Activated CD4-positive, alpha-beta T cell treated with anti-CD3 and anti-CD28 coated beads, Interleukin-2, amount 50 U/mL, for 24 hours (primary cell): ENCODE results near the gene INCA1.
A peak's percentile ranks its signal among the peaks of the same experiment; 100 is the strongest.

Experiments
- DNase-seq, 2 donors: peaks; one replicate each; pipeline ENCODE4 v3.0.0-alpha.2; 2020; ENCODE audit warnings: low read depth in 1 of 2, low spot score in 1 of 2

The INCA1 gene

DNA sequence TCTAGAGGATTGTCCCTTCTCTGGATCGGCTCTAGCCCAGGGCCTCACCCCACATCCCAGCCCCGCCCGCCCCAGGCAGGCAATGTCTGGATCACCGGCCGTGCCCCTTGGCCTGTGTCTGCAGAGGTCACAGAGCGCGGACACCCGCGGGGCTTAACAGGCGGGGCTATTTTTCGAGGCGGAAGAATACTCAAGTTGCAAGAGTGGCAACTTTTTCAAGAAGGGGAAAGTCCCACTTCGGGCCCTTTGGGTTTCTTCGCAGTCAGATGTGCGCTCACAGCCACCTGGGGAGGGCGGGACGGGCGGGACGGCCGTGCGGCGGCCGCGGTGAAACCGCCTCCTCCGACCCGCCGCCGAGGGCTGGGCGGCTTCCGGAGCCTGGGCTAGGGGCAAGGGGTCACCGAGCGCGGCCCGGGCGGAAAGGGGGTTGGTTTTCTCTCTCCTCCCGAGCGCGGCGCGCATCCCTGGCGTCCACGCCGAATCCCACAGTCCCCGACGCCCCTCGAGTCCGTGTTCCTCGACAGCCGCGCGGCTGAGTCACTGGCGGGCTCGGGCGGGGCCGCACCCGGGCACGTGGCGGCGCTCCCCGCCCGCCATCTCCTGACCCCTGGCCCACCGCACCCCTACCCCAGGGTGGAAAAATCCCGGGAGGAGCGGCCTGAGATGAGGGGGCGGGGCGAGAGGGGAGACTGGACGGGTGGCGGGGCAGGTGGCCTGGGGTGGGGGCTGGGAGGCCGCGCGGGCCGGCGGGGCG, 47.8 kb downstream of the INCA1 start:
- DNase-seq, result peak; percentile 68 to 76

DNA sequence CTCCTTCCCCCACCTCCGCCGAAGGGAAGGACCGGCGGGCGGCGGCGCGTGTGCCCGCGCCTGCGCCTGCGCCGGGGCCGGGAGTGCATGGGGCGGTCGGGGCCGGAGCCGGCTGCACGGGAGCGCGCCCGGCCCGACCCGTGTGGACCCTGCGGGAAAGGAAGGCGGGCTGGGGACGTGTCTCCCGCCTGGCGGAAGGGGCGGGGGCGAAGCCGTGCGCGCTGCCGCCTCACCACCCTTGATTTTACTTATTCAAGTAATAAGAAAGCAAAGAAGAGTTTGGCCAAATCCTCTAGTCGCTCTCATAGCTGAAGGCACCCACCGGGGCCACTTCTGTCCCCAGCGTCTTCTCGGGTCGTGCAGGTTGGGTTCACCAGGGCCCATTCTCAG, 48.4 kb downstream of the INCA1 start:
- DNase-seq, result peak; percentile 63 to 67

DNA sequence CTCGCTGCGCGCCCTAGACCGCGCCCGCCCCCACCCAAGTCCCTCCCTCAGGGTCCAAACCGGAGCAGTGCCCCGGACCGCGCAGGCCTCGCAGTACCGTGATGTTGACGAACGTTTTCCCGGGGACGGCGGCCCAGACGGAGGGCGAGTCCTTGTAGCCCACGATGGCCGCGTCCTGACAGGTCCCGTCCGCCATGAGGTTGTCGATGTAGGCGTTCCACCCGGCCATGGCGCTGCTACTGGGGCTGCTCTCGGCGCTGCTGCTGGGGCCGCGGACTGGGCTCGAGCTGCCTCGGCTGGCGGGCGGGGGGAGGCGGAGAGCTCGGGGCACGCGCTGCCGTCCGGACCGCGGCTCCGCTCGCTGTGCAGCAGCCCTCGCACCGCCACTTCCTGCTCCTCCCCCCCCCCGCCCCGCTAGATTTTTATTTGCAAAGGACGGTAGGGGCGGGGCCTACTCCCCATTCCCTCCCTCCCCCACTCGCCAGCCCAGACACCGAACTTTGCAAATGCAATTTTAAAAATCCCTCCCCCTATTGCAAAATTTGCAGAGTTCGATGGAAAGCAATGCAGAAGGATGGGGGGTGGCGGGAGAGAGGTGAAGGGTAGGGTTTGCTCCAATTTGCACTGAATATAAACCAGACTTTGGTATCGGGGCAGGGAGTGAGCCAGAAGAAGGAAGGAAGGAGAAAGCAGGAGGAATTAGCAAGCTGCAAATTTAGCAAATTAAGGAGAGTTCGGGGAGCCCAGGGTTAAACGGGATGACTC, 49.0 kb downstream of the INCA1 start, which contains the start of gene PFN1:
Gene PFN1 (minus strand): TSS at position 365 of the 765 bp plus-strand sequence. CDS start 136 bp downstream, at position 229.
- DNase-seq, result peak; percentile 73 to 89

DNA sequence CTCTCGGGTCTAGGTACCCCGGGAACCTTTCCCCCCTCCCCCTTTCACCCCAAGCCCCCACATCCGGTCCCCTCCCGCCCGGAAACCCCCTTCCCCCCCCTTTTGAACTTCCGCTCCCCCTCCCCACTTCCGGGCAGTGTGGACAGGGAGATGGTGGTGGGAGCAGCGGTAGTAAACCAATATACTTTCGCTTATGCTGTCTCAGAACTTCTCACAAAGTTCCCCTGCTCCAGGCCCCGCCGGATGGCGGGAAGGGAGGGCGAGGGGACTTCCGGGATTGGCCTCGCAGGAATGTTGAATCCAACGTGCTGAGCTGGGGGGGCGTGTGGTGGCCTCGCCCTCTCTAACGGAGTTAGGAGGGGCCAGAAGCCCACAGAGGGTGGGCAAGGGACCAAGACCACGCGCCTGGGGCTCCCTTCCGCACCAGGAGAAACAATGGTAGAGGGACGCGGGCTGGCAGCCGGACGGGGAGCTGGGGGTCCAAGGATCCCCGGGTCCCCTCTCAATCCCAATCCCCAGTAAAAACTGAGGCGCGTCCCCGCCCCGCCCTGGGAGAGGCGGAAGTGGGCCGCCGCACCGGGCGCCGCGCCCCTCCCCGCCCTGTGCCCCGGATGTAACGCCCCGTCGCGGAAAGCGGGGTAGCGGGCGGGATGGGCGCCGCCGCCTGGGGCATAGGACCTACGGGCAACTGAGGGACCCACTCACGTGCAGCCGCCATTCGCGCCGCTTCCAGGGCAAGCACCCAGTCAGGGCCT, 49.7 kb downstream of the INCA1 start:
- DNase-seq, result peak; percentile 50 to 59

DNA sequence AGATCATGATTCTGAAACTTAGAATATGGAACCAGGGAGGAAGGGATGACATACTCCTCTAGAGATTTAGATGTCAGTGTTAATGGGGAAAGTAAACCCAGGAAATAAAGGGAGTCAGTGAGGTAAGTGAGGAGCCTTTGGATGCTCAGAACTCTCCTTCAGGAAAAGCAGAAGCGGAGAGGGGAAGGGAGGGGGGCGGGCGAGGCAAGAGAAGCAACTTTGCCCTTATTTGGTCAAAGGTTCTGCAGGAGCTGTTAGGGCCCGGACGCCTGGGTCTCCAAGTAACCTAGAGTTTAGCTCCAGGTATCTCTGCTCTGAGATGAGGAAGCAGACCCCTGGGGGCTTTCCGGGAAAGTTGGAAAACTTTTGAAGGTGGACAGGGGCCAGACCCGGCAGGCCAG, 50.3 kb downstream of the INCA1 start:
- peak in 1 of 2 donors; percentile 15 for DNase-seq

DNA sequence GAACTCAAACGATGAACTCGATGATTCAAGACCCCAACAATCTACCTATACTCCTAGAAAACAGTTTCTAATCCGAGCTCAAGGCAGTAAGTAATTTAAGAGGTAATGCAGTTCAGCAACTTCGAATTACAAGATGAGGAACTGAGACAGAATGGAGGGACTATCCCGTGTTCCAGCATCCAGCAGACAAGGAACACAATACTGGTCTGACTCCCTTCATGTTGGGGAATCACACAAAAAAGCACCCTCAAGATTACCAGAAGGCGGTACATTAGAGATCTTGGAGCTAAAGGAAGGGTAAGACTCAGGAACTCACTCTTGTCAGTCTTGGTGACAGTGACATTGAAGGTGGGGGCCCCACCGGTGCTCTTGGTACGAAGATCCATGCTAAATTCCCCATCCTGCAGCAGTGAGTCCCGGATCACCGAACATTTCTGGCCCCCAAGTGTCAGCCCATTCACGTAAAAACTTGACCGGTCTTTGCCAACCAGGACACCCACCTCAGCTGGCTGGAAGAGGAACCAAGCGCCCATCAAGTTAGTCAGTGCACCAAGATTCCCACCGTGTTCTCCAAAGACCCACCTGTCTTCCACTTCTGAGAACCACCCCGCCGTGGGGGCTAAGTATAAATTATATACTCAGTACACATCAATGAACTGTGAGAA, 50.9 kb downstream of the INCA1 start:
- DNase-seq, result no peak

DNA sequence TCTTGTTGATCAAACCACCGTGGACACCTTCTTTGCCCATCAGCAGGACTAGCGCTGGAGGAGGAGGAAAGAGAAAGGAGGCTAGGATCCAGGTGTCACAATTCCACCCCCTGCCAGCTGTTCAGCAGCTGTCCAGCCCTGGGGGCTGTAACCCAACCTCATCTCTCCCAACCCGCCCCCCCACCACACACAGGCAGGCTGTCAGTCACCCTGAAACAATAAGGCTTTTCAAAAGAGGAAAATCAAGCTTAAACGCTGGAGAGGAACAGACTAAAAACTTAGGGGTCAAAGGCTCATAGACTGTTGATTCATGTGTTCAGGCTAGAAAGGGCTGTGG, 51.4 kb downstream of the INCA1 start:
- DNase-seq, result no peak

DNA sequence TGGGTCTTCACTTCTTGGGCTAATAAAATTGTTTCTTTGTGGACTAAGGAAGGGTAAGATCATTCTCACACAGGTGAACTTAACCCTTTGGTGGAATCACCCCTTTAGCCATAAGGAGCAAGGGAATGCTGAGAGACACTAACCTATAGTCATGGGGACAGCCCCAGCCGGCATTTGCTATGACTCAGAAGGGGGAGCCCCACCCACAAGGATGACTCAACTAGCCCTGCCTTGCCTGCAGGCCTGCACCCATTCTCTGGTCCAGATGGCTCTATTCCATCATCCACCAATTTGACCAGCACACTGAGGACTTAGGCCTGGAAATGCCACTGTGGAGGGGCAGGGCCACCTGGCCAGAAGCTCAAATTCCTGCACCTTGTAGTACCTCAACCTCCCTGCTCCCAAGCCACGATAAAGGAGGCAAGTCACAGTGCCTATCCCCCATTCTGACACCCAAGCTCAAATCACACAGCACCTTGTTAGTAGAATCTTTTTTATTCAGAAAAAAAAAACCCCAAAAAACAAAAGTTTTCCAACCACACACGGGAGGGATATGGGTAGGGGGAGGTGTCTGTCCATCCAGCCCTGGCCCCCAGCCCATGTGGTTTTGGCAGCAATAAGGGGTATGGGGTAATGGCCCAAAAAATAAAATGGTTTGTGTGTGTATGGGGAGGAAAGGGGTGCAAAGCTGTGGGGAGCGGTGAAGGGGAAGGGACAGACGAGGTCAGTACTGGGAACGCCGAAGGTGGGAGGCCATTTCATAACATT, 52.0 kb downstream of the INCA1 start:
- peak; percentile 72 to 84 for DNase-seq

DNA sequence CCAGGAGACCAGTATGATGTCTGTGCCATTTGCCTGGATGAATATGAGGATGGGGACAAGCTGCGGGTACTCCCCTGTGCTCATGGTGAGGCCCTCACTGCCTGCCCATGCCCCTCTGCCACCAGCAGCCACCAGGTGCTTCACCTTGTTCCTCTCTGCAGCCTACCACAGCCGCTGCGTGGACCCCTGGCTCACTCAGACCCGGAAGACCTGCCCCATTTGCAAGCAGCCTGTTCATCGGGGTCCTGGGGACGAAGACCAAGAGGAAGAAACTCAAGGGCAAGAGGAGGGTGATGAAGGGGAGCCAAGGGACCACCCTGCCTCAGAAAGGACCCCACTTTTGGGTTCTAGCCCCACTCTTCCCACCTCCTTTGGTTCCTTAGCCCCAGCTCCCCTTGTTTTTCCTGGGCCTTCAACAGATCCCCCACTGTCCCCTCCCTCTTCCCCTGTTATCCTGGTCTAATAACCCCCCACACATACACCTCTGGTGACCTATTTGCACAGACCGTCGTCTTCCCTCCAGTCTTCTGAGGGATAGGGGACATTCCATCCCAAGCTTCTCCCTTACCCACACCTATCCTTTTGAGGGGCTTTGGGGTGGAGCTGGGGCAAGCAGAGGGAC, 52.7 kb downstream of the INCA1 start:
- DNase-seq, result peak in 1 of 2 donors; percentile 26

DNA sequence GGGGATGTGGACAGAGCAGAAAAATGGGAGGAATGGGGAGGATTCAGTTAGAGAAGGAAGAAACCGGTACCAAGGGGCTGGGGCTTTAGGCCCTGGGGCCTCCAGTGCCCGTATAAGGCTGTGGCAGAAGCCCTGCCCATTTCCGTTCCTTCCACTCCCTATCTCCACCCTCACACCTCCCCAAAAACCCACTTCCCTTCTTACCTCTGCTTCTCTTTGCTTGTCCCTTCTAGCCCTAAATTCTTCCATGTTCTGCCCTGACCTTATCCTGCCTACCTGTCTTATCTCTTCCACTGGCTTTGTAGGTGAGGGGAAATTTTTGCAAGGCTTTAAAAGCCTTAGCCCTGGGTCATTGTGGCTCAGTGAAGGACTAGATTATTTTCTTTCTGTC, 53.2 kb downstream of the INCA1 start:
- no peak for DNase-seq

DNA sequence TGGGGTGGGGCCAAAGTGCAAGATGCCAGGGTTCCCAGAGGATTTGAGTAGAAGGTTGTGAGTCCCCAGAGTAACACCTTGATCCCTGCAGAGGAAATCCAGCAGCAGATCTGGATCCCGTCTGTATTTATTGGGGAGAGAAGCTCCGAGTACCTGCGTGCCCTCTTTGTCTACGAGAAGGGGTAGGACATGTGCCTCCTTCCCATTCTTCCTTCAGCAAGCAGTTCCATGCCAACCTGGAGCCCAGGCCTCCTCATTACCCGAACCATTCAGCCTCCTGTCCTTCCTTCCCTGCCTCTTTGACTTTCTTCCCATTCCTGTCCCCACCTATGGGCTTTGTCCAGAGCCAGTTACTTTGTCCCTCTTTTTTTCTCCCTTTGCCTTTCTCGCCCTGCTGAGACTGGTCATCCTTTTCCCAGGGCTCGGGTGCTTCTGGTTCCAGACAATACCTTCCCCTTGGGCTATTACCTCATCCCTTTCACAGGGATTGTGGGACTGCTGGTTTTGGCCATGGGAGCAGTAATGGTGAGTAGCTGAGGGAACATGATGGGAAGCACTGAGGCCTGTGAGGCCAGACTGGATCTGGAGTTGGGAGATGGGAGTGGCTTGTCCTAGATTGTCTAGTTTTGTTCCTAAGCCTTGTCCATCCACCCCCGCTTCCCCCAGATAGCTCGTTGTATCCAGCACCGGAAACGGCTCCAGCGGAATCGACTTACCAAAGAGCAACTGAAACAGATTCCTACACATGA, 54.4 kb downstream of the INCA1 start:
- DNase-seq, result no peak

DNA sequence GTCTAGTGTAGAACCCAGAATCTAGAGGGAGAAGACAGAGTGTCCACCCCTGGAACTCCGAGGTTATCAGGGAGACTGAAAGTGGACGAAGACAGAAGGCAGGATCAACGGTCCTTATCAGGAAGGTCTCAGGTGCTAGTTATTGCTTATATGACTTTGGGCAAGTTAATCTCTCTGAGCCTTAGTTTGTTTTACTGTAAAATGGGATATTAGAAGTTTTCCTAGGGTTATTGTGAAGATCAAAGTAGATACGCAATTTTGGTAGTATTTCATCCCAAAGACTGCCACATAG, 56.1 kb downstream of the INCA1 start:
- DNase-seq, result no peak

DNA sequence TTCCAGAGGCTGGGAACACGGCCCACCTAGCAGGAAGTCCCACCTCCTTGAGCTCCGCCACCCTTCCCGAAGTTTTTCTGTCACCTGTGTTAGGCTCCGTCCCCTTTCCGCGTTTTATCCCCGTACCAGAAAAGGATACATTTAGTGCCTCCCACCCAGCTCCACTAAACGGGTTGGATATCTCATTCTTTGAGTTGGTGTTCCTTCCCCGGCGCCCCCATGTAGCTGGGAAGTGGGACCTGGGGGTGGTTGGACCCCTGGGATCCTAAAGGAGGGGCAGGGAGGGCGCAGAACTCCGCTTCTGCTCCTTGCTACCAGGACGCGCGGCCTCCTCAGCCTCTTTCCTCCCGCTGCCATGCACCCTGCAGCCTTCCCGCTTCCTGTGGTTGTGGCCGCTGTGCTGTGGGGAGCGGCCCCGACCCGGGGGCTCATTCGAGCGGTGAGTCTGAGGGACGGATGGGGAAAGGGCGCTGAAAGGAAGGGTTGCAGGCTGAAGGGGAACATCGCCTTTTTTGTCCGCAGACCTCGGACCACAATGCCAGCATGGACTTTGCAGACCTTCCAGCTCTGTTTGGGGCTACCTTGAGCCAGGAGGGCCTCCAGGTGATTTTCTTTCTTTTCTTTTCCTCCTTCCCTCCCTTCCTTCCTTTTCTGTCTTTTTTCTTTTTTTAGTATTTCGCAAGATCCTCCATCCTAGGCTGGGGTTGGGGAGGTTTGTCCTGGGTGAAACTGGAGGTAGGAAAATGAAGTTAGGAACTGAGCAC, 56.6 kb downstream of the INCA1 start:
- DNase-seq, result no peak

DNA sequence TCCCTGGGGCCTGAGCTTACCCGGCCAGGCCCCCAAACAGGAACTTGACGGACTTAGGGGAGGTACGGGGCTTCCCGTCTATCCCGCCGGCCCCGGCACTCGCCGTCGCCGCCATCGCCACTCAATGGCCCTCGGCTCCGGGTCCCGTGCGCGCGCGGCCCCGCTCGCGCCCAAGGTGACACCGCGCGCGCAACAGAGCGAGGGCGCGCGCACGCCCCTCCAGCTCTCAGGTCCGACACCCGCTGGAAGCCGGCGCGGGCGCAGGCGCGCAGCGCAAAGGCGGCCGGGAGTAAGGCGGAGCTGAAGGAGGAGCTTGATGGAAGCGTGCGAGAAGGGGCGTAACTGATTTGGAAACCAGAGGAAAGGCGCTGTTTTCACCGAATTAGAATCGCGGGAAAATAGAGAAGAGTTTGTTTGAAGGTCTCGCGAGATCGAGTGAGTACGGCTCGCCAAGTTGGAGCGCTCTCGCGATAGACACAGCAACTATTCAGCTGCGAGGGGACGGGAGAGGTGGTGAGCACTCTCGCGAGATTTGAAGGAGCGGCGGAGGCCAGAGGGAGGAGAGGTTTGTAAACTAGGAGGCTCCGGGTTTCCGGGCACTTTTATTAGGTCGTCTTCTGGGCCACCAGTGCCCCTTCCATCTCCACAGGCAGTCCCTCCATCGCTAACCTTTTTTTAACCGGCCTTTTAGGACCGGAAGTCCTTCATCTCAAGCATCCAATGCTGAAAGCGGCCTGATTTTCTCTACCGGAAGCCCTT, 57.3 kb downstream of the INCA1 start, which contains the start of the genes RNF167 and SLC25A11:
Gene RNF167 (plus strand): TSS at position 473 of the 759 bp plus-strand sequence. CDS start 642 bp downstream, outside the sequence.
Gene SLC25A11 (minus strand): TSS at position 251 of the 759 bp plus-strand sequence. CDS start 136 bp downstream, at position 115.
- DNase-seq, result peak; percentile 80 to 96

DNA sequence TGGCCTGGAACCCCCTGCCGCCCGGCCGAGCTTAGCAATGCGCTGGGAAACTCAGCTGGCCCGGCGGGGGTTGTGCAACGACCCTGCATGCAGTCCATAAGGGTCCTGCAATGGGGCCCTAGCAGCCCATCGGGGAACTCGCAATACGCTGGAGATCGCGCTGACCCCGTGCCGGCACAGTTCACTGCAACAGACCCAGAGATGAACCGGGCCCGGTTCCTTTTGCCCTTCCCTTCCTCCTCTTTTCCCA, 57.9 kb downstream of the INCA1 start:
- DNase-seq, result no peak

DNA sequence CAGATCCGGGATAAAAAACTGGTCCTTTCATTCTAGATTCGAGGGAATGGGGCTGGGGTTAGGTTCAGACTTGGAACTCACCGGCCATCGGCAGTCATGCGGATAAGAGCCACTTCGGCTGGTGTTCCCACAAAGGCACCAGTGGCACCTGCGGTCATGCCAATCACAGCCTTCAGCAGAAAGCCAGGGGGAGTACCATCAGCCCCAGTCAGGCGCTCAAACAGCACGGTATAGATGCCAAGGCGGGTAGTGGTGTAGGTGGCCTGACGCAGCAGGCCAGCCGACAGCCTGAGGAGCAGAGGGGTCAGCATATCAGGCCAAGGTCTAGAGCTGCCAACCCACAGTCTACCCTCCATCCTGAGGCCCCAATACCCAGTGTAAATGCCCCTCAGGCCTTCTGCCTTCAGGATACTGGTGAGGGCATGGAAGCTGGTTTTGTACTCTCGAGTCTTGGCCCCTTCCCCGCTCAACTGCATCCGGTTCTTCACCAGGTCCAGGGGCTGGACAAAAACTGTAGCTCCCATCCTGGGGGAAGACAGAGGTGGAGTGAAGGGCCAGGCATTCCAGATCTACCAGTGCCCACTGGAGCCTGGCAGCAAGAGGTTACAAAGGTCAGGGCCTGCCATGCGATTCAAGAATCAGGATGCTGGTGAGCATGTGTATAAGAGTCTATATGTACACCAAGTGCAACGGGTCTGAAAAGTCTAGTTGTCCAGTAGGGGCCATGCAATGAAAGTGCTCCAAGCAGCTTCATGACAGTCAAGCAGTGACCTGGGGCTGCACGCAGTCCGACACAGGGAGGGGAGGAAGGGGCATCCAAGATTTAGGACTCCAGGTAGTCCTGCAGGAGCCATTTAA, 58.4 kb downstream of the INCA1 start:
- no peak for DNase-seq
